OCI-LY7 (cell line): ENCODE data around the gene CASZ1. TPM values are rescaled to one million over a fixed set of nuclear protein-coding genes. Genes with fewer than 3 reads are reported as not detected.

Source experiments
- BruUV-seq: library from RNA; stranded (reverse); fragments of 400-500 nt; replicated peaks from 2 replicates; lab custom pipeline; 2021; lab: Mats Ljungman, UMichigan
- CTCF ChIA-PET: fragments of 300-600 bp; sonication (Branson Sonifier 250); formaldehyde crosslinking; loops from one replicate; lab custom pipeline; 2022; ENCODE audit warnings: antibody characterized with exemption; ENCODE audit not compliant: unreplicated experiment; lab: Charles Lee
- POLR2A ChIA-PET: fragments of 300-600 bp; sonication (Branson Sonifier 250); formaldehyde crosslinking; loops from one replicate; lab custom pipeline; 2022; ENCODE audit warnings: antibody characterized with exemption; lab: Charles Lee
- DNase-seq: peaks from one replicate; pipeline ENCODE4 v3.0.0-alpha.2; 2015; ENCODE audit warnings: low spot score
- H2AFZ ChIP-seq: fragments of 200-600 bp; sonication (generic), shearing (Covaris generic); 2 replicates; pipeline ENCODE4 v1.6.1; 2014; ENCODE audit warnings: mild to moderate bottlenecking, antibody characterized with exemption, low read length, moderate library complexity
- H3K27ac ChIP-seq: fragments of 200-600 bp; sonication (generic); 2 replicates; pipeline ENCODE4 v1.5.1; 2014; ENCODE audit warnings: mixed run types, low read depth, mild to moderate bottlenecking, moderate library complexity, low read length, inconsistent platforms; ENCODE audit not compliant: poor library complexity, severe bottlenecking
- H3K36me3 ChIP-seq: fragments of 200-600 bp; sonication (generic); 2 replicates; pipeline ENCODE4 v1.6.1; 2014; ENCODE audit warnings: mild to moderate bottlenecking, antibody characterized with exemption, low read length, moderate library complexity, mixed read lengths; ENCODE audit not compliant: insufficient read depth
- H3K4me1 ChIP-seq: fragments of 200-600 bp; sonication (generic); 2 replicates; pipeline ENCODE4 v1.5.1; 2014; ENCODE audit warnings: mild to moderate bottlenecking, low read length; ENCODE audit not compliant: insufficient read depth, poor library complexity, severe bottlenecking
- H3K4me2 ChIP-seq: fragments of 200-600 bp; sonication (generic); 2 replicates; pipeline ENCODE4 v1.6.1; 2014; ENCODE audit warnings: mild to moderate bottlenecking, low read length
- H3K4me3 ChIP-seq: fragments of 200-600 bp; sonication (generic); 2 replicates; pipeline ENCODE4 v1.5.1; 2014; ENCODE audit warnings: mild to moderate bottlenecking, low read depth, low read length; ENCODE audit not compliant: poor library complexity, severe bottlenecking
- H3K79me2 ChIP-seq: fragments of 200-600 bp; sonication (generic); 2 replicates; pipeline ENCODE4 v1.6.1; 2016; ENCODE audit warnings: low read depth, mild to moderate bottlenecking, low read length, moderate library complexity, mixed read lengths; ENCODE audit not compliant: insufficient read depth
- H3K9me2 ChIP-seq: fragments of 200-600 bp; sonication (generic); 2 replicates; pipeline ENCODE4 v1.6.1; 2016; ENCODE audit warnings: mild to moderate bottlenecking, low read length, mixed read lengths; ENCODE audit not compliant: insufficient read depth
- H3K9me3 ChIP-seq: fragments of 200-600 bp; sonication (generic); 2 replicates; pipeline ENCODE4 v1.6.1; 2014; ENCODE audit warnings: mild to moderate bottlenecking, mixed run types, low read length, mixed read lengths
- H4K20me1 ChIP-seq: fragments of 200-600 bp; sonication (generic); 2 replicates; pipeline ENCODE4 v1.6.1; 2014; ENCODE audit warnings: mild to moderate bottlenecking, antibody characterized with exemption, low read length, moderate library complexity, mixed read lengths; ENCODE audit not compliant: insufficient read depth
- CTCF ChIP-seq: fragments of 200-600 bp; sonication (generic); conservative IDR thresholded peaks from 2 replicates; pipeline ENCODE4 v1.5.1; 2014; ENCODE audit warnings: mild to moderate bottlenecking, antibody characterized with exemption, low read length, moderate library complexity, mixed read lengths
- EZH2phosphoT487 ChIP-seq: fragments of 200-600 bp; sonication (generic); IDR thresholded peaks from 2 replicates; pipeline ENCODE4 v1.6.1; 2018; ENCODE audit warnings: low read depth, borderline replicate concordance, mild to moderate bottlenecking, mixed run types, antibody characterized with exemption, low read length, moderate library complexity, mixed read lengths
- intact Hi-C: fragments of 100-400 bp; cut with micrococcal nuclease; formaldehyde crosslinking; loops from one replicate; pipeline ENCODE4 v1.10.0; 2022; ENCODE audit not compliant: unreplicated experiment
- total RNA-seq, 2 experiments: library from RNA; depleted of rRNA in 1 of 2; stranded (reverse); fragments of >200 nt in 1 of 2; shearing (Covaris generic) in 1 of 2; gene quantifications; 2 replicates each; pipeline ENCODE4 v1.2.3, GENCODE V29; 2014 to 2022

The CASZ1 gene
- total RNA-seq, 2 experiments from 2014 or later, result 3.3 to 3.9 TPM

GRCh38 chr1:10753299-10753698 lies 43.1 kb downstream of the CASZ1 start:
- no TSS peak for BruUV-seq
- no peak for DNase-seq
- no peaks in the 10 kb centered on the region for H4K20me1 ChIP-seq
- ChIA-PET POLR2A (no interaction called here), CTCF (no interaction called here)
- TF ChIP-seq EZH2phosphoT487 (no peak), CTCF (no peak)
- no peaks in the 10 kb centered on the region for H3K36me3 ChIP-seq
- H3K9me3 ChIP-seq, result no peaks in the 10 kb centered on the region
- no peaks in the 10 kb centered on the region for H3K4me1 ChIP-seq
- no peak overlapping the region for H3K27ac ChIP-seq
- no peak overlapping the region for H2AFZ ChIP-seq
- H3K4me2 ChIP-seq, result no peak overlapping the region
- intact Hi-C loops, result no loop called here
- no peak overlapping the region for H3K4me3 ChIP-seq
- H3K79me2 ChIP-seq, result no peaks in the 10 kb centered on the region
- no peaks in the 10 kb centered on the region for H3K9me2 ChIP-seq

- no peaks in the 10 kb centered on the region for H3K9me3 ChIP-seq
- no peak overlapping the region for H3K4me2 ChIP-seq
- no TSS peak for BruUV-seq
- CTCF ChIA-PET, result no interaction called here
- H3K27ac ChIP-seq, result no peak overlapping the region
- no peak for TF ChIP-seq EZH2phosphoT487
- no peaks in the 10 kb centered on the region for H3K79me2 ChIP-seq
- H3K4me1 ChIP-seq, result no peaks in the 10 kb centered on the region
- no peak for DNase-seq
- no peaks in the 10 kb centered on the region for H3K9me2 ChIP-seq
- H3K36me3 ChIP-seq, result no peaks in the 10 kb centered on the region
- H2AFZ ChIP-seq, result no peak overlapping the region
- H3K4me3 ChIP-seq, result no peak overlapping the region
- no peaks in the 10 kb centered on the region for H4K20me1 ChIP-seq
- POLR2A ChIA-PET, result no interaction called here
- intact Hi-C loops, result no loop called here
Measured at GRCh38 chr1:10751561-10752085, 44.8 kb downstream of the CASZ1 start.

- Histone ChIP-seq H3K4me3 (no peak overlapping the region), H4K20me1 (no peaks in the 10 kb centered on the region), H3K36me3 (no peaks in the 10 kb centered on the region), H3K79me2 (no peaks in the 10 kb centered on the region), H3K9me2 (no peaks in the 10 kb centered on the region), H3K9me3 (no peaks in the 10 kb centered on the region), H3K27ac (no peak overlapping the region), H3K4me2 (no peak overlapping the region), H3K4me1 (no peaks in the 10 kb centered on the region), H2AFZ (no peak overlapping the region)
- no peak for DNase-seq
- CTCF ChIA-PET, result no interaction called here
- no TSS peak for BruUV-seq
- intact Hi-C loops, result no loop called here
- POLR2A ChIA-PET, result no interaction called here
- TF ChIP-seq EZH2phosphoT487 (no peak), CTCF (no peak)
Measured at GRCh38 chr1:10751160-10751559, 45.3 kb downstream of the CASZ1 start.
